SK-MEL-5 (cell line): ENCODE data around the gene SMIM34. TPM values are rescaled to one million over a fixed set of nuclear protein-coding genes. Genes with fewer than 3 reads are reported as not detected.
A peak's percentile ranks its signal among the peaks of the same experiment; 100 is the strongest.
"Not testable (repeated sequence)": the region's sequence is repeated elsewhere in the genome, so short reads cannot be mapped to it uniquely, and the experiment has no call there.

ENCODE experiments used
- DNase-seq: peaks from one replicate; pipeline ENCODE4 v3.0.0-alpha.2; 2016; ENCODE audit warnings: low read depth, low spot score
- in situ Hi-C: cut with HindIII; loops from 2 replicates; pipeline ENCODE4 v1.10.0; 2016; ENCODE audit warnings: low sequenced_read_pairs, high pct_unique_total_duplicates, low pct_unique_long_range_greater_than_20kb
- small RNA-seq, 2 experiments: library from RNA; depleted of rRNA; stranded (forward); fragments of <200 nt; gene quantifications; one replicate each; pipeline ENCODE3, GENCODE V24; 2014
- total RNA-seq: library from RNA; depleted of rRNA; stranded (reverse); fragments of >200 nt; shearing (Covaris generic); gene quantifications from 2 replicates; pipeline ENCODE4 v1.2.3, GENCODE V29; 2014; rRNA removed

Gene SMIM34
- total RNA-seq, 1 experiment from 2014 or later = not detected

- in situ Hi-C loops, DNase-seq: not testable (repeated sequence)
Observed at GRCh38 chr21:34383724-34384415, 39.9 kb downstream of the SMIM34 start.

- in situ Hi-C loops, DNase-seq: not testable (repeated sequence)
Observed at GRCh38 chr21:34383138-34383537, 40.6 kb downstream of the SMIM34 start.

GRCh38 chr21:34375619-34375972, 48.2 kb downstream of the SMIM34 start:
- DNase-seq, in situ Hi-C loops: not testable (repeated sequence)

DNA sequence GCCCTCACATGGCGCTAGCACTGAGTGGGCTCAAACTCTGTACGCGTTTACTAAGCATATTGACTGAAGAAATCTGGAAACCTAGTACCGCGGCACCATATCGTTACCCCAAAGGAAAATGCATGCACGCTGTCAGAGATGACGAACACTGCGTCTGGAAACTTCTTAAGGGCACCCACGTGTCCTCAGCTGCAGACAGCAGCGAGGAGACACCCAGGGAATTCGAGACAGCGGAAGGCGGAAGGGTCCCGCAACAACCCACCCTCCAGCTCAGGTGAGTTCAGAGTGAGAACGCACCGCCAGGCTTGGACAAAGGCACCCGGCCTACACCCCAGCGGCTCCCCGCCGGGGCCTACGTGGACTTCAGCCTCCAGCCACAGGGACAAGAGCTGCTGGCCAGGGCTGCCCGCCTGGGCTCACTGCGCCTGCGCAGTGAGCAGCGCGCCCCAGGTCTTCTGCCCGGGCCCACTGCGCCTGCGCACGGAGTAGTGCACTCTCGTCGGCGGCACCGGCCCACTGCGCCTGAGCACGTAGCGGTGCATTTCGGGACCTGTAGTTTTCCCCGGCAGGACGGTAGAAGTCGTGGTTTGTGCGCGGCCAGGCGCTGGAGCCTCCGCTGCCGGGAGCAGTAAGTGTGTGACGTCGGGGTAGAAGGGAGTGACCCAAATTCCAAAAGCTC, 48.7 kb downstream of the SMIM34 start, which contains the start of gene SMIM11:
SMIM11 (plus strand) TSS at position 568 of the 679 bp plus-strand sequence. CDS start 3,998 bp downstream, outside the sequence.
- in situ Hi-C loops = not testable (repeated sequence)

GRCh38 chr21:34374462-34374861, 49.3 kb downstream of the SMIM34 start:
- in situ Hi-C loops = not testable (repeated sequence)

More for the DNA sequence above, 48.7 kb downstream of the SMIM34 start, which contains the start of gene SMIM11:
- DNase-seq = not testable (repeated sequence)

GRCh38 chr21:34372321-34372720, 51.4 kb downstream of the SMIM34 start:
- in situ Hi-C loops = no loop called here
- no peak for DNase-seq

More at GRCh38 chr21:34374462-34374861, 49.3 kb downstream of the SMIM34 start:
- DNase-seq = not testable (repeated sequence)

DNA sequence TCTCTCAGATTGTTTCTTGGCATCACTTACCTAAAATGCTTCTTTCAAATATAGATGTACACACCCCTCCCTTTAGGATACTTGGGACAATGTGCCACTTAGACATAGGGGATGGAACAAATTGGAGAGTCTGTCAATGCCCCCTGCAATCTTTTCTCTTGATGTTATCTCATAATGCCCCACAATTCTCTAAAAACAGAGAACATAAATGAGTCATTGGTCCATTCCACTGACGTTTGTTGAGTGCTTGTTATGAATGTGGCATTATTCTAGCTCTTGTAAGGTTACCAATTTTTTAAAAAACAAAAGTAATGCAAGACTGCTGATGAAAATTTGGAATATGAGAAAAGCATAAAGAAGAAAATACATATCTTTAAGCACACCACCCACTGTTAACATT, 54.0 kb downstream of the SMIM34 start:
- DNase-seq = peak; percentile 9
- in situ Hi-C loops = no loop called here

Small RNA genes within 50 kb of the gene (small RNA-seq; reads per million reads assigned to genes)
- gene RF00614 = 0 reads per million in 2 experiments

Other genes with a start within 250 kb of the SMIM34 start
- gene KCNE2, start 59.9 kb downstream of the SMIM34 start, total RNA-seq = not detected in 2 replicates
- gene SMIM11, start 48.4 kb downstream of the SMIM34 start, total RNA-seq = 7.8 and 14.2 TPM in 2 replicates
- gene KCNE1, start 88.3 kb upstream of the SMIM34 start, total RNA-seq = not detected in 2 replicates
- gene RCAN1, start 191.2 kb upstream of the SMIM34 start, total RNA-seq = 47.8 and 55.0 TPM in 2 replicates
- gene CLIC6, start 245.0 kb upstream of the SMIM34 start, total RNA-seq = not detected in 2 replicates